ENCODE results near the gene NDUFAB1.
A peak's percentile ranks its signal among the peaks of the same experiment; 100 is the strongest.

Gene NDUFAB1

DNA sequence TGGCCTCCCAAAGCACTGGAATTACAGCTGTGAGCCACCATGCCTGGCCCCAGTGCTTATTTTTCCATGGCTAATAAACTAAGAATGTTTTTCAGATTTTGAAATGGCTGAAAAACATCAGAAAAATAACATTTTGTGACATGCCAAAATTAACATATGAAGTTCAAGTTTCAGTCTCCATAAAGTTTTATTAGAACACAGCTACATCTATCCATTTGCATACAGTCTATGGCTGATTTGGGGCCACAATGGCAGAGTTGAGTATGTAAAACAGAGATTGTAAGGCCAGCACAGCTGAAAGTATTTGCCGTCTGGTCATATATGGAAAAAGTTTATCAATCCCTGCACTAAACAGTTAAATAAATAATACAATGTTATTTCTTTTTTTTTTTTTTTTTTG is 13.8 kb upstream of the NDUFAB1 start:
- no peak overlapping the region for H2BK12ac ChIP-seq (ENCODE audit: low read length)
- H3K14ac ChIP-seq (ENCODE audit: low read length) = no peak overlapping the region
- no peak overlapping the region for H2BK5ac ChIP-seq (ENCODE audit: low read depth, low read length, poor library complexity)
- H2AK5ac ChIP-seq (ENCODE audit: low read length) = no peak overlapping the region
- no peaks in the 10 kb centered on the region for H3K27me3 ChIP-seq (ENCODE audit: insufficient read depth, low read length)
- H3K36me3 ChIP-seq (ENCODE audit: control insufficient read depth in 1 of 2, insufficient read depth in 2 of 2, low read length in 2 of 2) = peaks cover 20% of the 10 kb centered on the region in 2 experiments
- no peaks in the 10 kb centered on the region for H3K79me1 ChIP-seq (ENCODE audit: low read length)
- H3K4me1 ChIP-seq (ENCODE audit: control insufficient read depth in 1 of 2, insufficient read depth in 2 of 2, low read length in 2 of 2) = no peaks in the 10 kb centered on the region
- H4K8ac ChIP-seq (ENCODE audit: low read depth, low read length) = no peak overlapping the region
- no peaks in the 10 kb centered on the region for H3K79me2 ChIP-seq (ENCODE audit: control insufficient read depth, insufficient read depth, low read length, poor library complexity)
- no peak overlapping the region for H4K91ac ChIP-seq (ENCODE audit: low read depth, low read length)
- H3K9ac ChIP-seq (ENCODE audit: low read length) = no peak overlapping the region
- H3K4ac ChIP-seq (ENCODE audit: low read depth, low read length) = no peak overlapping the region
- no peaks in the 10 kb centered on the region for H3K9me3 ChIP-seq (ENCODE audit: insufficient read depth, low read depth, low read length)
- no peak overlapping the region for H4K12ac ChIP-seq (ENCODE audit: low read depth, low read length)
- H3K27ac ChIP-seq (ENCODE audit: low read depth, low read length) = no peak overlapping the region
- no peak overlapping the region for H3K4me3 ChIP-seq (ENCODE audit: low read depth, low read length)
- no peak overlapping the region for H3K23ac ChIP-seq (ENCODE audit: low read length)
- H2BK120ac ChIP-seq (ENCODE audit: insufficient read depth, low read length, poor library complexity) = no peak overlapping the region
- no peak for DNase-seq
- no peak overlapping the region for H3K4me2 ChIP-seq (ENCODE audit: low read length)
- no peak overlapping the region for H2AFZ ChIP-seq (ENCODE audit: insufficient read depth, low read length, poor library complexity)
- WGBS (ENCODE audit: extremely low coverage, insufficient coverage, insufficient read length) = no CpG with 5 or more reads among the region's 1 CpG
- no peak overlapping the region for H3K18ac ChIP-seq (ENCODE audit: low read length)

- Histone ChIP-seq H4K91ac (ENCODE audit: low read depth, low read length) (no peak overlapping the region), H3K4me2 (ENCODE audit: low read length) (no peak overlapping the region), H4K8ac (ENCODE audit: low read depth, low read length) (no peak overlapping the region), H3K4ac (ENCODE audit: low read depth, low read length) (no peak overlapping the region), H3K9me3 (ENCODE audit: insufficient read depth, low read depth, low read length) (no peaks in the 10 kb centered on the region), H3K36me3 (ENCODE audit: control insufficient read depth in 1 of 2, insufficient read depth in 2 of 2, low read length in 2 of 2) (peaks cover 22 to 26% of the 10 kb centered on the region in 2 experiments), H4K12ac (ENCODE audit: low read depth, low read length) (no peak overlapping the region), H3K14ac (ENCODE audit: low read length) (no peak overlapping the region), H3K23ac (ENCODE audit: low read length) (no peak overlapping the region), H3K79me1 (ENCODE audit: low read length) (no peaks in the 10 kb centered on the region), H2AFZ (ENCODE audit: insufficient read depth, low read length, poor library complexity) (no peak overlapping the region), H3K27me3 (ENCODE audit: insufficient read depth, low read length) (no peaks in the 10 kb centered on the region), H3K4me3 (ENCODE audit: low read depth, low read length) (no peak overlapping the region), H3K27ac (ENCODE audit: low read depth, low read length) (no peak overlapping the region), H3K9ac (ENCODE audit: low read length) (no peak overlapping the region), H3K18ac (ENCODE audit: low read length) (no peak overlapping the region), H2AK5ac (ENCODE audit: low read length) (no peak overlapping the region), H3K79me2 (ENCODE audit: control insufficient read depth, insufficient read depth, low read length, poor library complexity) (no peaks in the 10 kb centered on the region), H3K4me1 (ENCODE audit: control insufficient read depth in 1 of 2, insufficient read depth in 2 of 2, low read length in 2 of 2) (no peaks in the 10 kb centered on the region), H2BK120ac (ENCODE audit: insufficient read depth, low read length, poor library complexity) (no peak overlapping the region), H2BK12ac (ENCODE audit: low read length) (no peak overlapping the region), H2BK5ac (ENCODE audit: low read depth, low read length, poor library complexity) (no peak overlapping the region)
- no CpG with 5 or more reads among the region's 4 CpGs for WGBS (ENCODE audit: extremely low coverage, insufficient coverage, insufficient read length)
- no peak for DNase-seq
These were observed 12.1 kb upstream of the NDUFAB1 start for GRCh38 chr16:23608194-23608593.

DNA sequence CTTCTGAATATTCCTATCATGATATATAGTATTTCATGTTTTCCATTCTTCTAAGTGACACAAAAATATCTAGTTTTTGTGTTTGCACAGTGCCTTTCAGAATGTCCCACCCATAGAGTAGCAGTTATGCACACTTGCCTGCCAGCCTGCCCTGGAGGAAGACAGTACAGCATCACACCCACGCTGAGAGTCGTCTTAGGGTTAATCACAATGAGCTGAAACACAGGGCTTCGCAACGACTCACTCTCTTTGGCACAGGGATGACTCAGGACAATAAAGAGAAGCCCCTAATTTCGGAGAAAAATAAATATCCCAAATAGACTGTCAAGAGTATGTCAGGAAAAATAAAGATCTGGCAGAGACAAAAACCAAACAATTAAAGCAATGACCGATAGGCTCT is 11.6 kb upstream of the NDUFAB1 start:
- no peak overlapping the region for H3K27ac ChIP-seq (ENCODE audit: low read depth, low read length)
- H4K8ac ChIP-seq (ENCODE audit: low read depth, low read length) = no peak overlapping the region
- no peaks in the 10 kb centered on the region for H3K79me1 ChIP-seq (ENCODE audit: low read length)
- no peak for DNase-seq
- no peak overlapping the region for H3K4me2 ChIP-seq (ENCODE audit: low read length)
- peak overlapping the region; percentile 21 for H2BK5ac ChIP-seq (ENCODE audit: low read depth, low read length, poor library complexity)
- peak overlapping the region; percentile 33 for H3K23ac ChIP-seq (ENCODE audit: low read length)
- no peaks in the 10 kb centered on the region for H3K79me2 ChIP-seq (ENCODE audit: control insufficient read depth, insufficient read depth, low read length, poor library complexity)
- H3K18ac ChIP-seq (ENCODE audit: low read length) = no peak overlapping the region
- peaks cover 22 to 26% of the 10 kb centered on the region in 2 experiments for H3K36me3 ChIP-seq (ENCODE audit: control insufficient read depth in 1 of 2, insufficient read depth in 2 of 2, low read length in 2 of 2)
- H3K4ac ChIP-seq (ENCODE audit: low read depth, low read length) = no peak overlapping the region
- no peak overlapping the region for H2AK5ac ChIP-seq (ENCODE audit: low read length)
- H2BK120ac ChIP-seq (ENCODE audit: insufficient read depth, low read length, poor library complexity) = no peak overlapping the region
- no peak overlapping the region for H3K14ac ChIP-seq (ENCODE audit: low read length)
- no peaks in the 10 kb centered on the region for H3K27me3 ChIP-seq (ENCODE audit: insufficient read depth, low read length)
- H2BK12ac ChIP-seq (ENCODE audit: low read length) = no peak overlapping the region
- no peaks in the 10 kb centered on the region for H3K4me1 ChIP-seq (ENCODE audit: control insufficient read depth in 1 of 2, insufficient read depth in 2 of 2, low read length in 2 of 2)
- no peak overlapping the region for H3K4me3 ChIP-seq (ENCODE audit: low read depth, low read length)
- no peak overlapping the region for H4K12ac ChIP-seq (ENCODE audit: low read depth, low read length)
- WGBS (ENCODE audit: extremely low coverage, insufficient coverage, insufficient read length) = no CpG with 5 or more reads among the region's 6 CpGs
- no peak overlapping the region for H2AFZ ChIP-seq (ENCODE audit: insufficient read depth, low read length, poor library complexity)
- peak overlapping the region; percentile 73 for H3K9ac ChIP-seq (ENCODE audit: low read length)
- H3K9me3 ChIP-seq (ENCODE audit: insufficient read depth, low read depth, low read length) = no peaks in the 10 kb centered on the region
- H4K91ac ChIP-seq (ENCODE audit: low read depth, low read length) = no peak overlapping the region

- DNase-seq = peak; percentile 28 to 44
- no peak overlapping the region for H3K27ac ChIP-seq (ENCODE audit: low read depth, low read length)
- WGBS (ENCODE audit: extremely low coverage, insufficient coverage, insufficient read length) = no CpG with 5 or more reads among the region's 11 CpGs
- H2BK120ac ChIP-seq (ENCODE audit: insufficient read depth, low read length, poor library complexity) = no peak overlapping the region
- peak overlapping the region; percentile 74 for H4K8ac ChIP-seq (ENCODE audit: low read depth, low read length)
- no peaks in the 10 kb centered on the region for H3K27me3 ChIP-seq (ENCODE audit: insufficient read depth, low read length)
- H3K4me1 ChIP-seq (ENCODE audit: control insufficient read depth in 1 of 2, insufficient read depth in 2 of 2, low read length in 2 of 2) = peaks cover 5 to 10% of the 10 kb centered on the region in 2 experiments
- no peak overlapping the region for H3K18ac ChIP-seq (ENCODE audit: low read length)
- H3K79me1 ChIP-seq (ENCODE audit: low read length) = peaks cover 4% of the 10 kb centered on the region
- peak overlapping the region; percentile 47 for H4K12ac ChIP-seq (ENCODE audit: low read depth, low read length)
- no peak overlapping the region for H3K4me3 ChIP-seq (ENCODE audit: low read depth, low read length)
- no peaks in the 10 kb centered on the region for H3K9me3 ChIP-seq (ENCODE audit: insufficient read depth, low read depth, low read length)
- peak overlapping the region; percentile 18 for H2BK12ac ChIP-seq (ENCODE audit: low read length)
- no peak overlapping the region for H2AK5ac ChIP-seq (ENCODE audit: low read length)
- no peak overlapping the region for H2BK5ac ChIP-seq (ENCODE audit: low read depth, low read length, poor library complexity)
- H3K9ac ChIP-seq (ENCODE audit: low read length) = no peak overlapping the region
- peaks cover 12% of the 10 kb centered on the region for H3K79me2 ChIP-seq (ENCODE audit: control insufficient read depth, insufficient read depth, low read length, poor library complexity)
- peak overlapping the region; percentile 75 for H4K91ac ChIP-seq (ENCODE audit: low read depth, low read length)
- H2AFZ ChIP-seq (ENCODE audit: insufficient read depth, low read length, poor library complexity) = no peak overlapping the region
- H3K4ac ChIP-seq (ENCODE audit: low read depth, low read length) = no peak overlapping the region
- no peak overlapping the region for H3K23ac ChIP-seq (ENCODE audit: low read length)
- peaks cover 9 to 15% of the 10 kb centered on the region in 2 experiments for H3K36me3 ChIP-seq (ENCODE audit: control insufficient read depth in 1 of 2, insufficient read depth in 2 of 2, low read length in 2 of 2)
- H3K4me2 ChIP-seq (ENCODE audit: low read length) = no peak overlapping the region
- H3K14ac ChIP-seq (ENCODE audit: low read length) = no peak overlapping the region
These were observed 1.1 kb upstream of the NDUFAB1 start for GRCh38 chr16:23597003-23597756.

Measured in trophoblast cell (in vitro differentiated cells and primary cell).